Cortex of kidney (tissue), 1 donor: ENCODE measurements around the gene WDR75.

Source experiments
- DNase-seq: peaks from one replicate; lab custom pipeline; 2025; lab: John Stamatoyannopoulos, UW

Gene WDR75

DNA sequence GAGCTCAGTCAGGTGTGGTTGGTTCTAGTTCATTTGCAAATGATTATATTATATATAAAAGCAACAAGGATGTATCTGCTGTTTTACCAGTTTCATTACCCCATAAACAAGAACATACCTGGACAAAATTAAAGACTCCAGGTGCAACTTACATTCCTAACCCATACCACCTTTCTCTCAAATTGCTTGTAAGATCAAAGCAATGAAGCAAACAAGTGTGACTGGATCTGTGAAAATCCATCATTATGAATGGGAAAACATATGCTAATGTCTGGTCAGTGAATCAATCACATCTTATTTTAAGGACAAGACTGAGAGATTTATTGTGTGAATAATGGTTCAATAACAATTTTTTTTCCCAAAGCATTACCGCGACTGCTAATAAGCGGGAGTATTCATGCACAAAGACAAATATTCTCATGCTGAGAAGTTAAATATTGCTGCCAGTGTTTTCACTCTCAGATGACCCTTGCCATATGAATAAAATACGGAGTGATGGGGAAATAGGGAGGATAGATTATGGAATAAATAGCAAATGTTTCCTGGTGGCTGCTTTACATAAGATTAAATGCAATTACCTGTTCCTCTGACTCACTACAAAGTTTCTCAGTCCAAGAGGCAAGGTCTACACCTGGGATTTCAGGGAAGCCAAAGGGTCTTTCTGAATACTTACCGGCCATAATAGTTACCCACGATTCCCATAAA is 59.3 kb downstream of the WDR75 start:
- DNase-seq = no peak

DNA sequence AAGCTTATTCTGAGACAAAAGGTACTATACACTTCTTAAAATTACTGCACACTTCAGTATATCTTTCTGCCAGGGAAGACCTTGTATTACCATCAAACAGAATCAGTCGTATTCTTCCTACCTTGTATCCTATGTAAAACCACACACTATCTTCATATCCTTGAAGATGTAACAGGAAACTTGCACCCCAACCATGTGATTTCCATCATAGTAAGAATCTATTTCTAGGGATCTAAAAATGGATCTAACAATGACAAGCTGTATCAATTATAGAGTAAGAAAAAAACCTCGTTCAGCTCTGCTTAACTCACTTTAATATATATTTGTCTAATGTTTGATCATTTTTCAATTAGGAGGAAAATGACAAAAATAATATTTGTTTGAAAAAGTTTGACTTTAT is 60.2 kb downstream of the WDR75 start:
- DNase-seq = no peak

DNA sequence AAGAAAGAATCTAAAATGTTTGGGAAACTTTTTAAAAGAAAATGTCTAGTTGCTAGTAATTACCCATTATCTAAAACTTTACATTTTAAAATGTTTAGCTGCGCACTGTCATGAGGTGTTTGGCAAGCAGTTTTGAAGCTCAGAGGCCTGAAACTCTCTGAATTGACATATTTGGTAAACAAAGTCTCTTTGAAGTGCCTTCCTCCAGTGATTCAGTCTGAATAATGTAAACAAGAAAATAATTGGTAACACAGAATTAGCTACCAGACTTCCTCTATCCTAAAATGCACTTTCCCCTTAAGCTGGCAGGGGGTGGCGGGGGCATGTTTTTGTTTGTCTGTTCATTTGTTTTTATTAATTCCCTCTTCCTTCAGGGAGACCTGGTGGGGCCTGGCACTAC is 61.4 kb downstream of the WDR75 start:
- no peak for DNase-seq

DNA sequence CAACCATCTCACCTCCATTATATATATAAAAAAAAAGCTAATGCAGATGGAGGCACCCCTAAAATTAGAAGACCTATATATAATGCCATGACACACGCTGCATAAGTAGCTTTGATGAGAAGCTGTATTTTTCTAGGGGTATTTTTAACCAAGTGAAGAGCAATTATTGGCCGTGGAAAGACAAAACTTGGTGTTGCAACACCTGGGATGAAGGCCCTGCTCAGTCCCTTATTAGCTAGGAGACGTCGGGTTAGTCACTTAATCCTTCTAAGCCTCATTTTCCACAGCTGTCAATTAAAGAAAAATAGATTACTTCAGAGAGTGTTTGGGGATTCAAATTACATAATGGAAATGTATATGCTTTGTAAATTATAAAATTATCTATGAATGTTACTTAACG is 63.0 kb downstream of the WDR75 start:
- no peak for DNase-seq

DNA sequence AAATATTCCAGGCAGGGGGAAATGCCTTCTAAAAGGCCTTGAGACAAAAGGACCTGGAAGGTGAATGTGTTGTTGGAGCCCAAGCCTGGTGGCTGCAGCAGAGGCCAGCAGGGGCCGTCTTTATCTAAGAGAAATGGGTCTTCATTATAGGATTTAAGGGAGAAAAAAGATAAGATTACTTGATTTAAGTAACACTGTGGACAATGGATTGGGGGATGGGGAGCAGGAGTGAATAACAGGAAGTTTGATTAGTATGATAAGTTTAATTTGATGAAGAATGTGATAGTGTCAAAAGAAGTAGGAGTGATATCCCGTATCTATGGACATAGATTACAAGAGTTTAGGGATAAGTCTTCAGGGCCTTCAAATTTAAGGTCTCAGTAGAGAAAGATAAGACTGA is 64.2 kb downstream of the WDR75 start:
- no peak for DNase-seq

DNA sequence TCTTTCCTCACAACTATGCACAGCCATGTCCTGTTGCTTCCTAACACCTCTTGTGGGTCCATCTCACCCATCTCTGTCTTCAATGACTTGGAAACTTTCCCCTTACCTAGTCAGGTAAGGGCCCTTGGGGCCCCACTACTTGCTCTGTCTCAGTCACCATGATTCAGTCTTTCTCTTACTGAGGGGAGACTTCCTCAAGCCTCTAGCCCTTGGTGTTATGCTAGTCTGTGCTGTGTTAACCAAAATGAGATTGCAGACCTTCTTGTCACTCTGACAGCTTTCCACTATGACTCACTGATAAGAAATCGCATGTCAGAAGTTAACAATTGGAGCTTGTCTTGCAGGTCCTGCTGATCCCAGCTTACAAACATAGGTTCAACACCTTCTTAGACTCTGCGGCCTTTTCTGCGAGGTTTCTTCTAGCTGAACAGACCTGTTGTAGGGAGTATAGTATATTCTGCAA is 65.3 kb downstream of the WDR75 start:
- DNase-seq = no peak

DNA sequence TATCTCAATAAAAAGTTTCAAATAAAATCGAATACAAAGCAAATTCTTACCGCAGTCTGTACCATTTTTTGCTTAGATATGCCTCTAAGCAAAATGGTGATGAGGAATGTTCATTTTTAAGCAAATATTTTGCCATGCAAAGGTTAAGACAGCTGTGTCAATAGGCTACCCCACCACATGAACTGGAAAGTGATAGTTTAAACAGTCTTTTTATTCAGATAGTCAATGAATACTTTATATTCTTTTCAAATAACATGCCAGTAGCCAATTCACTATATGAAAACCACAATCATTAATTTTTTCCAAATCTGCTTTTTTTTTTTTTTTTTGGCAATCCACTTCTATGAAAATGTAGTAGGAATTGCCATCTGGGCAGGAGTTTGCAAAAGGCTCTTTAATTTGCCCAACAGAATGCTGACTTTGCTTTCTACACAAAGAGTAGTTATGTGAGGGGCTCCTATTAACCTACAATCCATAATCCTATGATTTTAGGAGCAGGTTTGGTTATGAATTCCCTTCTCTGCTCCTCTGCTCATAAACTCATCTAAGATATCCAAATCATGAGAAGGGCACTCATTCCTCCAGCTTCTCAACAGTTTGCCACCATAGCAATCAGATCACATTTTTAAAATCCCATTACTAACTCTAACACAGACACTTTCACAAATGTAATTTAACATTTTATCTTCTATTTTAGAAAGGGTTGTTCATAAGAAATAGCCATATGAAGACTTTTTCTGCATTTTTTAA is 70.1 kb downstream of the WDR75 start:
- no peak for DNase-seq

DNA sequence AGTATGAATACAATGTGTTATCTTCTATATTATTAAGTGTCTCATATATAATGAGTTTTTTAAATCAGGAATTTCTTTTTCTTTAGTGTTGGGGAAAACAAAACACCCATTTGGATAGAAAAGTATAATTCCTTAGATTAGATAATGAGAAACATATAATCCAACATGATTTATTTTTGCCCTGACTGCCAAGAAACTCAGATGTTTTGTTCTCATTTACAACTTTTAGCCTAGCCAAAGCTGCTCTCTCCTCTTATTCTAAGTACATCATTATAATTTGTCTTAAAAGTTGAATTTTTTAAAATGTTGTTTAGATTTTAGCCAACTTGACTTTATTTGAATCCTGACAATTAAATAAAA is 70.7 kb downstream of the WDR75 start:
- no peak for DNase-seq

DNA sequence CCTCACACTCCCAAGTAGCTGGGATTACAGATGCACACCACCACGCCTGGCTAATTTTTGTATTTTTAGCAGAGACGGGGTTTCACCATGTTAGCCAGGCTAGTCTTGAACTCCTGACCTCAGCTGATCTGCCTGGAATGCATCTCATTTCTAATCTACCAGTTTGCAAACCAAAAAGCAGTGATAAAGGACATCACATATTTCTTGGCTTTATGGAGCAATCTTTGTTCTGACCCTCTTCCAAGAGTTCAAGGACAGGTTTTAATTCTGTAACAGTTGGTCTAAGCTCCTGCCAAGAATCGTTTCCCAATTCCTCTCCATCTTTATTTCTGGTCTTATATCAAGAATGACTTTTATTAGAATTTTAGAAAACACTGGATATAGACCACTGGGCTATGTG is 71.6 kb downstream of the WDR75 start:
- no peak for DNase-seq

DNA sequence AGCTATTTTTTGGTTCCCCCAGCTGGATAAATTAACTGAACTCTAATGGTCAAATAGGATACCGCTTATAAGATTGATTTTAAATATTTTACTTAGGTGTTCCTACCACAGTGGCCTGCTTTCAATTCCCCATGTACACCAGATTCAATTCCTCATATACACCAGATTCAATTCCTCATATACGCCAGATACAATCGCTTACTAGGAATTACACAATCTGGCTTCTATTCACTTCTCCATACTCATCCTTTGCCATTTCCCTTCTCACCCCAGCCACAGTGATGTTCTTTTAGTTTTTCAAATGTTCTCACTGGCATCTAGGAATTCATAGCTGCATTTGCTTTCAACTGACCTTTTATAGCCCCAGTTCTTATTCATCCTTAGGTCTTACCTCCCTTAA is 72.8 kb downstream of the WDR75 start:
- DNase-seq = no peak

DNA sequence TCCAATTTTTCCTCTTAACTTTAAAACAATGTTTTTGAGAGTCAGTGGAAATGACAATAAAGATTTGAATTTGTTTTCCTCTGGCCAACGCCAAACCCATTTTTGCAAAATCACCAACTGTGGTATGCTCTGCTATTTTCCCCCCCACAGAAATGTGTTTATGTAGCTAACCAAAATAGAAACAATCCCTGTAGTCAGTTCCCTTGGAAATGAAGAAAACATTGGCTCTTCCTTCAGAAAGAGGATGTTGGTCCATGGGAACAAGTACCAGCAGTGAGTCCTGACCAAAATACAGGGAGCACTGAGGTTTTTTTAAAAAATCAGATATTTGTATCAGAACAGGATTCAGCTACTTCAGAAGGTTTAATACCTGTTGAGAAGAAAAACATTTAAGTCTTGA is 74.0 kb downstream of the WDR75 start:
- DNase-seq = no peak

DNA sequence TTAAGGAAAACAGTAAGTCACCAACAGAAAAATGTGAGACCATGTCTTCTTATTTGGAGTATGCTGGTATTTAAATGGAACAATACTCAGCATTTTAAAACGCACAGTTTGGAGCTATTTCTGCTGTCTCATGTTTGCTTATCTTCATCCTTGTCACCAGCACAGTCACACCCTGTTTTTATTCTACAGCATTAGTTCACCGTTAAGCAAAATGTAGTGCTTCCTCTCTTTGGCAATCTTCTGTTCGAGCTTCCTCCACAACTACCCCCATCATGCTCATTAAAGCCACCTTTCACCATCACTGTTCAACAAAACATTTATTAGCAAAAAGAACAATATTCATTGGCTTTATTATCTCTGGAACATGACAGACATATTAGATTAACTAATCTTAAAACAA is 75.3 kb downstream of the WDR75 start:
- no peak for DNase-seq

DNA sequence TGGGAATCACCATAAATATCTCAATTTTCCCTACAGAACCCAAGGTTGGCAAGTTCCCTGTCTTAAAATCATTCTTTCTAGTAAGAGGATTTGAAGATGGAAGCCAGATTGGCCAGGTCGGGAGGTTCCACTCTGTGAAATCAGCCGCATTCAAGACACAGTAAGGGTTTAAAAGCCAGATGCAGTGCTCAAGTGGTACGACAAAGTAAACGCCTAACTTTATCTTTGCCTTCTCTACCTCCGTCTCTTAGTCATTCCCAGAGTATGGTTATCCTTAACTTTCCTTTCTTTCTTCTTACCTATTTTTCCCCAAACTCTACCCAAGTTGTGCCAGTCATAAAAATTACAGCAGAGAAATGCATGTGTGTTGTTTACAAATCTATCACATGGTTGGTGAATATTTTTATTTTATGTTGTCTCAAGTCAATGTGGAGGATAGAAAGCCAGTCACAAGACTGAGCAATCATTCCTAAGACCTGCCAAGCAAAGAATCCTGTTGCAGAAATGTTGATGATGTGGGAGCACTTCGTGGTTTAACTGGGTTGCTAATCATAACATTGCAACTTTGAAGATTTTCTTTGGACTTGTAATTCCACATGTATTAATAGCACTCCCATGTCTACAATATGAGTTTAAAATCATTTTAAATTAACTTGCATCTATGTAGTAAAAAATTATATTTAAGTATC is 76.7 kb downstream of the WDR75 start:
- DNase-seq = no peak

DNA sequence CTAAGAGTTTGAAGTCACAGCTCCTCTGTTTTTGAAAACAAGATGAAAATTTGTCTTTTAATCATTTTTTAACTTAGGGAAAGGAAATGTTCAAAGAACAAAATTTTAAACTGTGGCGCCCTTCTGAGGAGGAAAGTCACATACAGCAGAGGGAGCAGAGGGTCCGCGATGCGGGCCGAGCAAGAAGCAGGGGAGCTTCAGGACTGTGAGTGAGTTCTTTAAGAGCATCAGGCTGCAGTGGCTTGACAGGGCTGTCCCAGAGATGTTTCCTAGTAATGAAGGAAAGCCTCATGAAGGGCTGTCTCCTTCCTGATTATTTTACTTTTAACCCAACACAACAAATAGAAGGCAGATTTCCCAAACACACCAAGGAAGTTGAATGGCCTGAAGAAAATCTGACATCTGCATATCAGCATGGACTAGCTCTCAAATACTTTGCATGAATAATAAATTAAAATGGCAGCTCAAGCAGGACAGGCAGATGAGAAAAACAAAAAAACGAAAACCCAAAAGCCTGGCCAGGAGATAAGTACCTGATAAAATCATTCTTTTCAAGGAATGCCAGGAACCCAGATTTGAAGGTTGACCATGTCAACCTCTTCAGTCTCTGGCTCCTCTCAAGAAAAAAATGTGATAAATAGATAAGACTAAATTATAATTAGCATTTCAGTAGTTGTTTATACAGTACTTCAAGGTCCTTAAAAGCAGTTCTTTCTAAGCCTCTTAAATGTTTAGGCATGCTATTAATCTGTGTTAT is 78.5 kb downstream of the WDR75 start:
- DNase-seq = no peak

DNA sequence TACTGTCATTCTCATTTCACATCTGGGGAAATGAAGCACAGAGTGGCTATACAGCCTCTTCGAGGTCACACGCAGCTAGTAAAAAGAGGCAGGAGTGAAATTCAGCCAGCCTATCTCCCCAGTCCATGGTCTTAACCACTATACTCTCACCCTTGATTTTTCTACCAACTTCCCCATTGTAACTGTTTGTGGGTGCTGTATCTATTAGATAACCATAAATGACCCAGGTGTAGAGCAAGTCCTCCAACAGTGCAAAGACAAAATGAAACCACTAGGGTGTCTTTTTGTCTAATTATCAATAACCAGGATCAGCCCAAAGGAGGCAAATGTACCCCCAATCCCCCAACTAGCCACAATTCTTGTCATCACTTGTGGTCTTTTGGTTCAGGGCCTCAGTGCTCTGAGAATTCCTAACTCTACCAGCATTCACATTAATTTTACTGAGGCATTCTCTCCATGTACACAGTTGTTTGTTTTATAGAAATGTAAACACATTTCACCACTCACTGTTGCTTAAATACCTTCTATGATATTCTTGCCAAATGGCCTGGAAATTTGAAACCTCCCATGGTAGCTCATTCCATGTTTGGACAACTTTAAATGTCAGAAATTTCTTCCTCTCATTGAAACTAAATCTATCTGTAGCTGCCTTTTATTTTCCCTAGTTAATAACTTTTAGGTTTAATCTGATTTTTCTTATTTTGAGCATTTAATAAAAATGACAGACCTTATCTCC is 80.6 kb downstream of the WDR75 start:
- DNase-seq = no peak

DNA sequence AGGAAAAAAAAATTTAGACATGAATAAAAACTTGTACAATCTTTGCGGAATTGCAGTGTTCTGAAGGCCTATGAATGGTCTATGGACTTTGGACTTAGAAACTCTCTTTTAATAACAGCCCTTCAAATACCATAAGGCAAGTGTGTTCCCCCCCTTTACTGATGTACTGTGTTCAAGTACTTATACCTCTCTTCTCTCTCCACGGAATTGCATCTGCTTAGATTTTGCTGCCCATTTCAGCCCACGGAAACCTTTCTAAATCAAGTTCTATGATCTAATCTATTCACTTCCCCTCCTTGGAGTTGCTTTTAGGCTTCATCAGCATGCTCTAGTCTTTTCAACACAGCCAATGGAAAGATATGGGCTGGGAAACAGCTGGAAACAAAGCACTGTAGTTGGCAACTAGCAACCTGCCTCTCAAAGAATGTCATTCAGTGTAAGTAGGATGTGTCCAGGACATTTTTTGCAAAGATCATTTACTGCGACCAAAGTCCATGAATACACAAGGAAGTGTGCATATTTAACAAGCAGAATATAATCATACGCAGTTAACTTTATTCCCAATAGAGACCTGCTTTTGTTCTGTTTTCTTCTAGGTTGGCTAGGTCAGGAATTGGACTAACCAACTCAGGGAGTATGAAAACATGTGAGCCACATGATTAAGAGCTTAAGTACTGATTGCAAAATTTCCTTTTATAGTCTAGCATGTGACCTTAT is 81.3 kb downstream of the WDR75 start:
- no peak for DNase-seq

DNA sequence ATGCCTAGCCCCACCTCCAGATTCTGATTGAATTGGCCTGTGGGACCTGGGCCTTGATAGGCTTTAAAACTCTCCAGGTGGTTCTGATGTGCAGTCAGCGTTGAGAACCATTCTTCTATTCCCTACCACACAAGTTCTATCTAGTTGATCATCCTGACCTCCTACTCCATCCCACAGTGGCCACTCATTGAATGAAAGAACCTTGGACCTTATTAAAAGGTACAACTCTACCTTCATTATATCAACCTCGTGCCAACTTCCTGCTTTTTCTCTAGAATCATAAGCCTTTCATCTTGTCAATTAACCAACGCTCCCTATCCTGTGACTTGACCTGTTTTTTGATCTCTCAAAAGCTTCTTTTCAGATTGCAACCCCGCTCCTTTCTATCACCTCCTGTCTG is 83.5 kb downstream of the WDR75 start:
- DNase-seq = no peak
